ENCODE results near the gene ZNF236. TPM values are rescaled to one million over a fixed set of nuclear protein-coding genes. Genes with fewer than 3 reads are reported as not detected.

Gene ZNF236
- total RNA-seq, result 3.2 and 6.2 TPM in 2 replicates

DNA sequence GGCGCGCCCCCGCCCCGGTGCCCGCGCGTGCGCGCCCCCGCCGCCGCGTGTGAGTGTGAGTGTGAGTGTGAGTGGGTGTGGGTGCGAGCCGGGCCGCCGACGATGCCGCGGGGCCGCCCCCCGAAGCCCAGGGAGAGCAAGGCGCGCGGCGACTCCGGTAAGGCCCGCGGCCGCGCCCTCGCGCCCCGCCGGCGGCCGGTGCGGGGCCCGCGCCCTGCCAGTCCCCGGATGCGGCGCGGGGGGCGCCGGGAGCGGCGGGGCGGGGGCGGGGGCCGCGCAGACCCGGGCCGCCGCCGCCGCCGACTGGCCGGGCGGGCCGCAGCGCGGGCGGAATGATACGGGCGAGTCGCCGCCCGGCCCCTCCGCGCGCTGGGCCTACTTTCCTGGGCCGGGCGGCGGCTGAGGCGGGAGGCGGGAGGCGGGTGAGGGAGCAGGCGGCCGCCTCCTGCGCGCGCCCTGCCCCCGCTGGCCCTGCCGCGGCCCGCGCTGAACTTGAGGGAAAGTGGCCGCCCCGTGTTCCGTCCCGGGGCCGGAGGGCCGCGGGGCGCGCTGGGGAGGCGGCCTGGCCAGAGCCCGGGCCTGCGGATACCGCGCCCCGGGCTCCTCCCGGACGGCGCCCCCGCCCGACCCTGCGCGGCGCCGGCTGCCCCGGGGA is at the start of gene ZNF236:
Gene ZNF236, plus strand, starts transcription at position 52 of the 655 bp plus-strand sequence. Its CDS starts 51 bp downstream, at position 103.

